Retinal pigment epithelial cell (primary cell): ENCODE measurements around the gene RPP40.

Source experiments
- DNase-seq: peaks from one replicate; pipeline ENCODE4 v3.0.0-alpha.2; 2010; ENCODE audit warnings: low read depth
- H3K4me3 ChIP-seq: 2 replicates; pipeline ENCODE4 v1.5.1; 2011; ENCODE audit warnings: mild to moderate bottlenecking, low read length, control low read depth, moderate library complexity
- TF ChIP-seq, protein P1 (sequence below): conservative IDR thresholded peaks from 2 replicates; pipeline ENCODE4 v1.5.1; 2011; ENCODE audit warnings: low read depth, low read length, control low read depth, inconsistent platforms

Gene RPP40

DNA sequence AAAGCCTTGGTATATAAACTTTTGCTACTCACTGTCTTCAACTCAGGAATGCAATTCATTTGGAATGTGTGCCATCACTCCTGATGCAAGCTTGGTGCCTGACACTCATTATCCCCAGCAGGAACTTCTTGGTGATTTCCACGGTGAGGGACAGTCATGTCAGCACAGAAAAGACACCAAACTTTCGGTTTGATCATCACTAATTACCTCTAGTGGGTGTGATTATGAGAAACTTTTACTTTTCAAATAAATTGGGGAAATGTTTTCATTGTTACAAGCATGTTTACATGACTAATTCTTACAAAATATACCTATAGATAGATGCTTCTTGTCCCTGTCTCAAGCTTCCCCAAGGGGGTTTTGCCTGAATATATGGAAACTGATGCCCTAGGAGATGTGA, 40.9 kb downstream of the RPP40 start:
- DNase-seq: no peak
- TF ChIP-seq, protein P1, sequence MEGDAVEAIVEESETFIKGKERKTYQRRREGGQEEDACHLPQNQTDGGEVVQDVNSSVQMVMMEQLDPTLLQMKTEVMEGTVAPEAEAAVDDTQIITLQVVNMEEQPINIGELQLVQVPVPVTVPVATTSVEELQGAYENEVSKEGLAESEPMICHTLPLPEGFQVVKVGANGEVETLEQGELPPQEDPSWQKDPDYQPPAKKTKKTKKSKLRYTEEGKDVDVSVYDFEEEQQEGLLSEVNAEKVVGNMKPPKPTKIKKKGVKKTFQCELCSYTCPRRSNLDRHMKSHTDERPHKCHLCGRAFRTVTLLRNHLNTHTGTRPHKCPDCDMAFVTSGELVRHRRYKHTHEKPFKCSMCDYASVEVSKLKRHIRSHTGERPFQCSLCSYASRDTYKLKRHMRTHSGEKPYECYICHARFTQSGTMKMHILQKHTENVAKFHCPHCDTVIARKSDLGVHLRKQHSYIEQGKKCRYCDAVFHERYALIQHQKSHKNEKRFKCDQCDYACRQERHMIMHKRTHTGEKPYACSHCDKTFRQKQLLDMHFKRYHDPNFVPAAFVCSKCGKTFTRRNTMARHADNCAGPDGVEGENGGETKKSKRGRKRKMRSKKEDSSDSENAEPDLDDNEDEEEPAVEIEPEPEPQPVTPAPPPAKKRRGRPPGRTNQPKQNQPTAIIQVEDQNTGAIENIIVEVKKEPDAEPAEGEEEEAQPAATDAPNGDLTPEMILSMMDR: no peak
- H3K4me3 ChIP-seq: no peak overlapping the region

DNA sequence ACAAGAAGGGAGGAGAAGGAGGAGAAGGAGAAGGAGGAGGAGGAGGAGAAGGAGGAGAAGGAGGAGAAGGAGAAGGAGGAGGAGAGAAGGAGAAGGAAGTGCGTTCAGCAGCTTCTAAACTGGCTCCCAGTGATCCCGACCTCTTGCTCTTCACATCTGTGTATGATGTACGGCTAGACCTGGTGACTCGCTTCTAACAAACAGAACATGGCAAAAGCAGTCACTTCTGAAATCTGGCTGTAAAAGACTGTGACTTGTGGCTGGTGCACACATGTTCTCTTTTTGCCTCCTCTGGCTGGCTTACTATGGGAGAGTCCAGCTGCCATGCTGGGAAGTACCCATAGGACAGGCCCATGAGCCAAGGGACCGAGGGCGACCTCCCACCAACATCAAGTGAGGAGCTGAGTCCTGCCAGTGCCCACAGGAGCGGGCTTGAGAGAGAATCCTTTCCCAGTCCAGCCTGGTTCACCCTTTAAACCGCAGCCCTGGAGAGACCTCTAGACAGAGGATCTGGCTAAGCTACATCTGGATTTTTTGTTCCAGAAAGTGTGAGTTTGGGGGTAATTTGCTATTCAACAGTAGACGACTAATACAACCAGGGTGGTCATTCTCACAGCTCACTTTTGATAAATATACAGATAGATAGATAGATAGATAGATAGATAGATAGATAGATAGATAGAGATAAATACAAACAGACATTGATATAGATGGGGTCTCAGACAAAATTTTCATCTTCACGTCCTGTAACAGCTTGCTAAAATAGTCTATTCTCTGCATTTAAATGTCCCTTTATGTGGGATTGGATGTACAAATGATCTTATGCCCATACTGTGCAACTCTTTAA, 42.3 kb downstream of the RPP40 start:
- TF ChIP-seq, protein P1: no peak

DNA sequence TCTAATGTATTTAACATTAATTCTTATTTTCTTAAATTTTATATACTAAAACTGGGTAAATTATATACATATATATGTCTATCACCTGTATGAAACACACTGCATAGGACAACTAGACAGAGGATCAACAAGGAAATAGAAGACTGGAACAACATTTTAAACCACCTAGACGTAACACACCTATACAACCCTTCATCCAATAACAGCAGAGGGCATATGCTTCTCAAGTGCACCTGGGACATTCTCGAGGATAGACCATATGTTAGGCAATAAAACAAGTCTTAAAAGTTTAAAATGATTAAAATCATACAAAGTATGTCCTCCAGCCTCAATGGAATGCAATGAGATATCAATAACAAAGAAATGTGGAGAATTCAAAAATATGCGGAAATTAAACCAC, 45.2 kb downstream of the RPP40 start:
- TF ChIP-seq, protein P1: no peak
- DNase-seq: no peak
- H3K4me3 ChIP-seq: no peak overlapping the region

More for the DNA sequence above, 42.3 kb downstream of the RPP40 start:
- no peak for DNase-seq
- no peak overlapping the region for H3K4me3 ChIP-seq

DNA sequence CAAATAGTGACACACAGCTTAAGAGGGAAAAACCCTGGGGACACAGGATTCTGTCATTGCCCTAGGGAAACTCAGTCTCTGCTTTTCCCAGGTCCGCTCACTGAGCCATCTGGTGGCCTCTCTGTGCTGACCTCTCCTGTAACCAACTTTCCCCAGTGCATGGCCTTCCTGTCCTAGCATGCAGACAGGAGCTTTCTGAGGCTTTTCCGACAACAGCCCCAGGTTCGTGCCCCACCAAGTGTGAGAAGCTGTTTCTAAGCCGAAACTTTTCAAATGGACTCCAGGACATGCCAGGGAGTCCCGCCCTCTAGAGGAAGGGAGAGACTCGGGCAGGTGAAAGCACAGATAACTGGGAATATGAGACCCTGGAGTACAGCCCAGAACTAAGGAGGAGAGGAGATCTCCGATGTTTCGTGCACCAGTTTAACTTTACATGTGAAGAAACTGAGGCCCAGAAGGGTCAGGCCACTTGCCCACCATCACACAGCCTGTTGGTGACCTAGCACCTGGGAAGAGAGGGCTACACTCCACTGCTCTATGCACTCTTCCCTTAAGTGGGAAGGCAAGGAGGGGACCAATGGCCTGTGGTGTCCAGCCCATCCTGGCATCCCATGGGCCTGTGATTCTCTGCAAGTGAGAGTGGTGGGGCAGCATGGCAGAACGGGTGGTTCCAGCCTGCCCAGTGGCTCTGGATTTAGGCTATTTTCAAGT, 46.2 kb downstream of the RPP40 start:
- H3K4me3 ChIP-seq: no peak overlapping the region
- DNase-seq: no peak
- TF ChIP-seq, protein P1: peak; percentile 33

DNA sequence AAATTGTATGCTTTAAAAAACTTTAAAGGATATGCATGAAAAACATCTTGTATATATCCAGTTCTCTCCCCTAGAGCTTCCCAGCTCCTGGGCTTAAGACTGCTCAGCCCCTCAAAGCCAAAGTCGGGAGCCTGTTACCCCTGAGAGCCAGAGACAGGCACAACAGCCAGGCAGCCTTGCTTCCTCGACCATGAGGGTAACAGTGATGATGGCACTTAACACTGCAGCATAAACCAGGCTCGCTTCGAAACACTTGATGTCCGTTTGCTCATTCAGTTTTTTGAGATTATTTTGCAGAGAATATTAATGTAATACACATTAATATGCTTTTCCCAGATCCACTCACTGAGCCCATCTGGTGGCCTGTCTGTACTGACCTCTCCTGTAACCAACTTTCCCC, 47.2 kb downstream of the RPP40 start:
- DNase-seq: no peak
- TF ChIP-seq, protein P1: no peak
- H3K4me3 ChIP-seq: no peak overlapping the region

DNA sequence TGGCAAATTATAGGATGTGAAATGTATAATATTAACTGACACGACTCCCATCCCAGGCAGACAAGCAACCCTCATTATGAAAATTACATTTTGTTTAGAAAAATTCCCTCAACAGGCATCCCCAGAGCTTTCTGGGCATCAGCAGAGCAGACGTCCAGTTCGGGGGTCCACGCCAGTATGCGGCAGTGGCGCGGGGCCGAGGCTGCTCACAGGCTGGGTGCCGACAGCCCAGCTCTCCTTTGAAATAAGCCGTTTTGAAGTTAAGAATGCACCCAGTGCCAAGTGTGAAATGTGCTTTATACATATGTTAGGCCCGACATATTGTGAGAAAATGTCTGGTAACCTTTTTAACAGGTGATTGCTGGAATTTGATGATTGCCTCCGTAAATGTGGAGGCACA, 50.4 kb downstream of the RPP40 start:
- no peak for DNase-seq
- no peak overlapping the region for H3K4me3 ChIP-seq
- TF ChIP-seq, protein P1: no peak
